Measurements from ENCODE around the gene GRK1.

The GRK1 gene

GRCh38 chr13:113664751-113665596, 2.0 kb upstream of the GRK1 start:
- TF ChIP-seq CTCF (IDR thresholded peaks at IDR 0.05; ENCODE audit: extremely low read depth, insufficient read depth, missing control alignments), result no peak
- DNase-seq (ENCODE audit: low spot score), result no peak
- in situ Hi-C loops (cut with MboI; ENCODE audit: low pct_unique_long_range_greater_than_20kb, low sequenced_read_pairs, unreplicated experiment), result no loop called here

- in situ Hi-C loops (cut with MboI; ENCODE audit: low pct_unique_long_range_greater_than_20kb, low sequenced_read_pairs, unreplicated experiment), result no loop called here
These were observed 1.3 kb upstream of the GRK1 start for GRCh38 chr13:113665597-113666328.

GRCh38 chr13:113666329-113666670, 719 bp upstream of the GRK1 start:
- in situ Hi-C loops (cut with MboI; ENCODE audit: low pct_unique_long_range_greater_than_20kb, low sequenced_read_pairs, unreplicated experiment), result no loop called here
- no peak for DNase-seq (ENCODE audit: low spot score)
- no peak for TF ChIP-seq CTCF (IDR thresholded peaks at IDR 0.05; ENCODE audit: extremely low read depth, insufficient read depth, missing control alignments)

More at GRCh38 chr13:113665597-113666328, 1.3 kb upstream of the GRK1 start:
- TF ChIP-seq CTCF (IDR thresholded peaks at IDR 0.05; ENCODE audit: extremely low read depth, insufficient read depth, missing control alignments), result no peak
- DNase-seq (ENCODE audit: low spot score), result no peak

- no peak for TF ChIP-seq CTCF (IDR thresholded peaks at IDR 0.05; ENCODE audit: extremely low read depth, insufficient read depth, missing control alignments)
- in situ Hi-C loops (cut with MboI; ENCODE audit: low pct_unique_long_range_greater_than_20kb, low sequenced_read_pairs, unreplicated experiment), result no loop called here
- no peak for DNase-seq (ENCODE audit: low spot score)
These were observed 912 bp downstream of the GRK1 start for GRCh38 chr13:113667771-113668490.

- DNase-seq (ENCODE audit: low spot score), result no peak
- in situ Hi-C loops (cut with MboI; ENCODE audit: low pct_unique_long_range_greater_than_20kb, low sequenced_read_pairs, unreplicated experiment), result no loop called here
These were observed 1.5 kb downstream of the GRK1 start for GRCh38 chr13:113668491-113668971.

More at GRCh38 chr13:113668491-113668971, 1.5 kb downstream of the GRK1 start:
- no peak for TF ChIP-seq CTCF (IDR thresholded peaks at IDR 0.05; ENCODE audit: extremely low read depth, insufficient read depth, missing control alignments)
